Skeletal muscle tissue (tissue), 4 donors: ENCODE results near the gene NR2F2. TPM values are rescaled to one million over a fixed set of nuclear protein-coding genes. Genes with fewer than 3 reads are reported as not detected.
A peak's percentile ranks its signal among the peaks of the same experiment; 100 is the strongest.

Experiments
- H3K27ac ChIP-seq: one replicate; pipeline ENCODE4 v1.7.0; 2013; ENCODE audit warnings: mild to moderate bottlenecking, low read depth, low read length, inconsistent platforms
- H3K27me3 ChIP-seq, 3 donors: one replicate each; pipeline ENCODE4 v1.7.0; 2013; ENCODE audit warnings: low read length in 3 of 3; ENCODE audit not compliant: control insufficient read depth in 3 of 3, insufficient read depth in 3 of 3
- H3K36me3 ChIP-seq, 3 donors: one replicate each; pipeline ENCODE4 v1.7.0; 2013; ENCODE audit warnings: low read length in 3 of 3; ENCODE audit not compliant: control insufficient read depth in 3 of 3, insufficient read depth in 3 of 3
- H3K4me1 ChIP-seq, 3 donors: one replicate each; pipeline ENCODE4 v1.7.0; 2013; ENCODE audit warnings: low read length in 3 of 3, mild to moderate bottlenecking in 3 of 3; ENCODE audit not compliant: control insufficient read depth in 3 of 3, insufficient read depth in 3 of 3
- H3K4me3 ChIP-seq, 3 donors: one replicate each; pipeline ENCODE4 v1.7.0; 2013; ENCODE audit warnings: low read length in 3 of 3
- H3K9ac ChIP-seq, 3 donors: one replicate each; pipeline ENCODE4 v1.7.0; 2013; ENCODE audit warnings: low read length in 3 of 3, mild to moderate bottlenecking in 3 of 3, moderate library complexity in 2 of 3, low read depth in 1 of 3
- H3K9me3 ChIP-seq, 3 donors: one replicate each; pipeline ENCODE4 v1.7.0; 2013; ENCODE audit warnings: low read length in 3 of 3; ENCODE audit not compliant: control insufficient read depth in 3 of 3
- total RNA-seq: library from RNA; depleted of rRNA; stranded (reverse); fragments of >200 nt; gene quantifications from one replicate; pipeline ENCODE4 v1.2.3, GENCODE V29; 2014
- donor health status: Osteomylitis.

The NR2F2 gene
- total RNA-seq = 12.0 TPM

GRCh38 chr15:96330450-96331143 is at the start of gene NR2F2:
Gene NR2F2 (plus strand): TSS chr15:96330700. CDS start chr15:96332106, 1,406 bp downstream.
- peak within 1 kb of the TSS; percentile 88 for H3K27ac ChIP-seq
- peak within 1 kb of the TSS; percentile 84 to 93 (median 88) for H3K4me3 ChIP-seq
- H3K36me3 ChIP-seq = peaks cover 15% of the 10 kb centered on the region in 3 donors
- H3K9ac ChIP-seq = peak within 1 kb of the TSS; percentile 78 to 97 (median 91)
- H3K4me1 ChIP-seq = peaks cover 23 to 35% (median 34%) of the 10 kb centered on the region in 3 donors
- no peaks in the 10 kb centered on the region for H3K9me3 ChIP-seq
- peaks cover 9 to 17% (median 15%) of the 10 kb centered on the region in 3 donors for H3K27me3 ChIP-seq

GRCh38 chr15:96285305-96285704 is 45.2 kb upstream of the NR2F2 start:
- Histone ChIP-seq H3K4me1 (peaks cover 14 to 24% (median 18%) of the 10 kb centered on the region in 3 donors), H3K27ac (peak overlapping the region; percentile 77), H3K36me3 (no peaks in the 10 kb centered on the region), H3K27me3 (no peaks in the 10 kb centered on the region), H3K9me3 (peaks cover 0 to 2% (median 0%) of the 10 kb centered on the region in 3 donors), H3K9ac (peak overlapping the region; percentile 16 to 54 (median 34)), H3K4me3 (peak overlapping the region in 2 of 3 donors; percentile 35 to 47)

GRCh38 chr15:96285729-96286254 is 44.7 kb upstream of the NR2F2 start:
- H3K27ac ChIP-seq = peak overlapping the region; percentile 77
- peaks cover 0 to 2% (median 0%) of the 10 kb centered on the region in 3 donors for H3K9me3 ChIP-seq
- H3K9ac ChIP-seq = peak overlapping the region in 2 of 3 donors; percentile 54 to 69
- no peaks in the 10 kb centered on the region for H3K36me3 ChIP-seq
- peak overlapping the region in 2 of 3 donors; percentile 35 to 49 for H3K4me3 ChIP-seq
- H3K4me1 ChIP-seq = peaks cover 14 to 24% (median 18%) of the 10 kb centered on the region in 3 donors
- no peaks in the 10 kb centered on the region for H3K27me3 ChIP-seq

DNA sequence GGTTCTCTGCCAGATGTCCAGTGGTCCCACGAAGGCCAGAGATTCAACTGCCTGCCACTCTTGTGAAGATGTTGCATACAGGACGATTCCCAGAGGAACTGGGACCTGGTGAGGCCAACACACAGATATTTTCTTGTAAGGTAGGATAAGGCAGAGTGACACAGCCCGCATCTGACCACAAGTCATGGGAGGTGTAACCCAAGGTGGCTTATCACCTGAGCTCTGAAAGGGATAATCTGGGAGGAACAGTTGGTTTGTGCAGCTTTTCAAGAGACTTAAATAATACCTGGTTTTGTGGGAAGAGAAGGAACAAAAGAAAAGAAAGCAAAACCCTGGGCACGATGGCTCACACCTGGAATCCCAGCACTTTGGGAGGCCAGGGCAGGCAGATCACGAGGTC is 39.8 kb upstream of the NR2F2 start:
- peaks cover 6 to 17% (median 11%) of the 10 kb centered on the region in 3 donors for H3K4me1 ChIP-seq
- H3K9me3 ChIP-seq = peaks cover 0 to 2% (median 0%) of the 10 kb centered on the region in 3 donors
- H3K27me3 ChIP-seq = no peaks in the 10 kb centered on the region
- no peak overlapping the region for H3K9ac ChIP-seq
- H3K4me3 ChIP-seq = no peak overlapping the region
- no peaks in the 10 kb centered on the region for H3K36me3 ChIP-seq
- H3K27ac ChIP-seq = no peak overlapping the region

- H3K9me3 ChIP-seq = peaks cover 0 to 2% (median 0%) of the 10 kb centered on the region in 3 donors
Measured at GRCh38 chr15:96292635-96293034, 37.9 kb upstream of the NR2F2 start.

DNA sequence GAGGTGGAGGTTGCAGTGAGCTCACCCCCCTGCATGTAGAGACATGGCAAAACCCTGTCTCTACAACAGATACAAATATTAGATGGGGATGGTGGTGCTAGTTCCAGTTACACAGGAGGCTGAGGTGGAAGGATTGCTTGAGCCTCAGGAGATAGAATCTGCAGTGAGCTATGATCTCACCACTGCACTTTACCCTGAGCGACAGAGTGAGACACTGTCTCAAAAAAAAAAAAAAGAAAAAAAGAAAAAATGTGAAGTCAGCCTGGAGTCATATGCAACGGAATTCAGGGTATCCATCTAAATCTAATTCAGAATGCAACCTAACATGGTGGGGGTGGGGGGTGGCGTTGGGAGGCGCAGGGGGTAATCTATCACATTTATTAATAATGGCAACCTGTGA is 37.1 kb upstream of the NR2F2 start:
- H3K36me3 ChIP-seq = no peaks in the 10 kb centered on the region
- H3K27ac ChIP-seq = no peak overlapping the region
- no peak overlapping the region for H3K4me3 ChIP-seq
- no peak overlapping the region for H3K9ac ChIP-seq
- H3K4me1 ChIP-seq = no peaks in the 10 kb centered on the region
- no peaks in the 10 kb centered on the region for H3K27me3 ChIP-seq
- peaks cover 2 to 5% (median 4%) of the 10 kb centered on the region in 3 donors for H3K9me3 ChIP-seq

More at GRCh38 chr15:96292635-96293034, 37.9 kb upstream of the NR2F2 start:
- no peaks in the 10 kb centered on the region for H3K36me3 ChIP-seq
- peaks cover 0 to 4% (median 0%) of the 10 kb centered on the region in 3 donors for H3K4me1 ChIP-seq
- no peaks in the 10 kb centered on the region for H3K27me3 ChIP-seq
- H3K27ac ChIP-seq = no peak overlapping the region
- no peak overlapping the region for H3K4me3 ChIP-seq
- no peak overlapping the region for H3K9ac ChIP-seq

GRCh38 chr15:96294766-96295165 is 35.7 kb upstream of the NR2F2 start:
- Histone ChIP-seq H3K36me3 (no peaks in the 10 kb centered on the region), H3K4me1 (no peaks in the 10 kb centered on the region), H3K9me3 (peaks cover 2 to 6% (median 2%) of the 10 kb centered on the region in 3 donors), H3K27ac (no peak overlapping the region), H3K27me3 (no peaks in the 10 kb centered on the region), H3K4me3 (no peak overlapping the region), H3K9ac (no peak overlapping the region)

DNA sequence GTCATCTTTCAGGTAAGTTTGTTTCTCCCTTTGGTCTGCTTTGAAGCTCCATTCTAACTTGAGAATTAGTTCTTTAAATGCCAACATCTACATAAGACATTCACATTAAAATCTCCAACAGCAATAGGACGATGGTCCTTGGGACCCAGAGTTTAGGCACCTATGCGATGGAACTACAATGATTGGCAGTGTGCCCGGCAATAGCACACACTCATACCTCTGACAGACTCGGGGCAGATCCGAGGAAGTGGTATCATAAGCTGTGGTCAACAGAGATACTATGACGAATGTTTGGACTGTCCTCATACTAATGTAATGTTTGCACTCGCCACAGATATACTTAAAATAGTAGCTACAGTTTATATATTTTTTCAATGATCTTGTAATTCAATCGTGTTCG is 34.2 kb upstream of the NR2F2 start:
- no peak overlapping the region for H3K4me3 ChIP-seq

GRCh38 chr15:96297783-96298182 is 32.7 kb upstream of the NR2F2 start:
- Histone ChIP-seq H3K27ac (no peak overlapping the region), H3K4me3 (no peak overlapping the region), H3K27me3 (no peaks in the 10 kb centered on the region), H3K9ac (no peak overlapping the region), H3K9me3 (peaks cover 2 to 6% (median 2%) of the 10 kb centered on the region in 3 donors), H3K4me1 (peaks cover 0 to 5% (median 0%) of the 10 kb centered on the region in 3 donors), H3K36me3 (no peaks in the 10 kb centered on the region)

More for the DNA sequence above, 34.2 kb upstream of the NR2F2 start:
- Histone ChIP-seq H3K4me1 (peaks cover 0 to 4% (median 0%) of the 10 kb centered on the region in 3 donors), H3K9ac (no peak overlapping the region), H3K27ac (no peak overlapping the region), H3K36me3 (no peaks in the 10 kb centered on the region), H3K27me3 (no peaks in the 10 kb centered on the region), H3K9me3 (peaks cover 2 to 6% (median 2%) of the 10 kb centered on the region in 3 donors)

GRCh38 chr15:96298217-96298616 is 32.3 kb upstream of the NR2F2 start:
- no peak overlapping the region for H3K4me3 ChIP-seq
- peaks cover 2 to 6% (median 2%) of the 10 kb centered on the region in 3 donors for H3K9me3 ChIP-seq
- H3K27ac ChIP-seq = no peak overlapping the region

More at GRCh38 chr15:96298217-96298616, 32.3 kb upstream of the NR2F2 start:
- Histone ChIP-seq H3K9ac (no peak overlapping the region), H3K36me3 (no peaks in the 10 kb centered on the region), H3K27me3 (no peaks in the 10 kb centered on the region), H3K4me1 (peaks cover 0 to 5% (median 0%) of the 10 kb centered on the region in 3 donors)
